ENCODE measurements around the gene ERC2.

Gene ERC2

DNA sequence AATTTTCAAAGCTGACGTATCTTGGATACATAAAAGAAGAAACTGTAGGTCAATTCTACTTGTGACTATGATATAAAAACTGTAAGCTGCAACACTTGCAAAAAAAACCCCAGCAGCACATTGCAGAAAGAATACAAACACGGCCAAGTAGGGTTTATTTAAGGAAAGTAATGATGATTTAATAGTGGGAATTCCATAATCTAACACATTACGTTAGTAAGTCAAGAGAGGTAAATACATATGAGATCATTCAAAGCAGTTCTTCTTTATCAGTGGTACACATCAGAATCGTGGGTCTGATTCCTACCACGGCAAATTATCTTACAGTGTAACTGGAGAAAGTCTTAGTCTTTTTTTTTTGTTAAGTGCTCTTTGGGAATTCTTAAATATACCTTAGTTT is 688.7 kb downstream of the ERC2 start:
- H3K4me3 ChIP-seq (ENCODE audit: low read length), result no peak overlapping the region
- TF ChIP-seq, protein P1, sequence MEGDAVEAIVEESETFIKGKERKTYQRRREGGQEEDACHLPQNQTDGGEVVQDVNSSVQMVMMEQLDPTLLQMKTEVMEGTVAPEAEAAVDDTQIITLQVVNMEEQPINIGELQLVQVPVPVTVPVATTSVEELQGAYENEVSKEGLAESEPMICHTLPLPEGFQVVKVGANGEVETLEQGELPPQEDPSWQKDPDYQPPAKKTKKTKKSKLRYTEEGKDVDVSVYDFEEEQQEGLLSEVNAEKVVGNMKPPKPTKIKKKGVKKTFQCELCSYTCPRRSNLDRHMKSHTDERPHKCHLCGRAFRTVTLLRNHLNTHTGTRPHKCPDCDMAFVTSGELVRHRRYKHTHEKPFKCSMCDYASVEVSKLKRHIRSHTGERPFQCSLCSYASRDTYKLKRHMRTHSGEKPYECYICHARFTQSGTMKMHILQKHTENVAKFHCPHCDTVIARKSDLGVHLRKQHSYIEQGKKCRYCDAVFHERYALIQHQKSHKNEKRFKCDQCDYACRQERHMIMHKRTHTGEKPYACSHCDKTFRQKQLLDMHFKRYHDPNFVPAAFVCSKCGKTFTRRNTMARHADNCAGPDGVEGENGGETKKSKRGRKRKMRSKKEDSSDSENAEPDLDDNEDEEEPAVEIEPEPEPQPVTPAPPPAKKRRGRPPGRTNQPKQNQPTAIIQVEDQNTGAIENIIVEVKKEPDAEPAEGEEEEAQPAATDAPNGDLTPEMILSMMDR (conservative IDR thresholded peaks at IDR 0.05; ENCODE audit: low read length), result no peak
- no peak for DNase-seq (ENCODE audit: low read depth)

DNA sequence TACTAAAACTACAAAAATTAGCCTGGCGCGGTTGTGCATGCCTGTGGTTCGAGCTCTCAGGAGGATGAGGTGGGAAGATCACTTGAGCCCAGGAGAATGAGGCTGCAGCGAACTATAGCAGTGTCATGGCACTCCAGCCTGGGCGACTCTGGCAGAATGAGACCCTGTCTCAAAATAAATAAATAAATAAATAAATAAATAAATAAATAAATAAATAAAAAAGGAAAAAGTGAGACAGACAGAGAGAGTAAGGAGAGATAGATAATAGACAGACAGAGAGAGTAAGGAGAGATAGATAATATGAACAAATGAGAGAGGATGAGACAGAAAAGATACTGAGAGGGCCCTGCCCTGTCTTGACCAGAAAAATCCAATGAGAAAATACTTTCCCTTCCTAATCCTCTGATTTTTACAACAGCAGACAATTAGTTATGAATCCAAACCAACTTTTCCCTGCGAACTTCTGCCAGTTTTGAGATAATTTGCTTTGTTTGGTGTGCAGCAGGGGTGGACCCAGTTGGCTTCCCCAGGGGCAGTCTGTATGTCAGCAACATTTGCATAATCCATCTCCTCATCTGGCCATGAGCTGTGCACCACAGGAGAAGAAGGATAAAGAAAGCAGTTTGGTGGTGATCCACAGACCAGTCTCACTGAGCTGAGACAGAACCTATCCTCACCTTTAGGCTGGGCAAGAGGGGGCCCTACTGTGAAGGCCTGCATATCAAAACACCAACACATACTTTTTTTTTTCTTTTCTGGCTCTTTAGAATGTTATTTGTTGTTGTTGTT is 692.7 kb downstream of the ERC2 start:
- H3K4me3 ChIP-seq (ENCODE audit: low read length), result no peak overlapping the region
- no peak for DNase-seq (ENCODE audit: low read depth)
- TF ChIP-seq, protein P1 (conservative IDR thresholded peaks at IDR 0.05; ENCODE audit: low read length), result no peak

DNA sequence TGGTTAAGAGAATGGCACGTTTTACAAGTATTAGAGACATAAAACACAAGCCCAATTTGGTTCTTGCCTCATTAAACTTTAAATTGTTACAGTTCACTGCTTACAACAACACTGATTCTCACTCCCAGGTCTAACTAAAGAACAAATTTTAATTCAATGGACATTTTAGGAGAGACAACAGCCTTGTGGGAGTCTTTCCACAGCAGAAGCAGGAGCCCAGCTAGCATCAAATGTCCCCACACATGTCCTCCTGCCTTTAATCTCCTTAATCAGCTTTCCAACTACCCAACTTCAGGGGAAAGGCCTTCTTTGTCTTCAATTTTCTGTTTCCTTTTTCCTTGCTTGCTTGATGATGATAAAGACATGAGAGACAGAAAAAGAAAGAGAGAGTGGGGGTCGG is 693.4 kb downstream of the ERC2 start:
- TF ChIP-seq, protein P1 (conservative IDR thresholded peaks at IDR 0.05; ENCODE audit: low read length), result no peak
- no peak for DNase-seq (ENCODE audit: low read depth)
- H3K4me3 ChIP-seq (ENCODE audit: low read length), result no peak overlapping the region

DNA sequence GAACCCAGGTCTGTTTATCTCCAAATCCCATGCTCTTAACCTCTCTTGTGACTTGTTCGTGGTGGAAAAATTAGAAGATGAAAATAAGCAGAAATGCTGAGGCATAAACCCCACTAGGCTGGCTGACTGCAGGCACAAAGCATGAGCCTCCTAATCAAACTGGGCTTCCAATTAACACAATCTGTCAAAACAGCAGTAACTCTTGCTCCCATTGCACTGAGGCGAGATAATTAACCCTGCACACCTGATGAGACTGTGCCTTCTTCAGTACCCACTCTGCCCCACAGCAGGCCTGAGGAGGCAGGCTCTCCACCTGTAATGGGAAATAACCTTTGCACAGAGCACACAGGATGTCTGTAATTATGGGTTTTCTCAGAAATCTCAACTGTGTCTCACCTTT is 696.8 kb downstream of the ERC2 start:
- H3K4me3 ChIP-seq (ENCODE audit: low read length), result no peak overlapping the region
- TF ChIP-seq, protein P1 (conservative IDR thresholded peaks at IDR 0.05; ENCODE audit: low read length), result no peak

DNA sequence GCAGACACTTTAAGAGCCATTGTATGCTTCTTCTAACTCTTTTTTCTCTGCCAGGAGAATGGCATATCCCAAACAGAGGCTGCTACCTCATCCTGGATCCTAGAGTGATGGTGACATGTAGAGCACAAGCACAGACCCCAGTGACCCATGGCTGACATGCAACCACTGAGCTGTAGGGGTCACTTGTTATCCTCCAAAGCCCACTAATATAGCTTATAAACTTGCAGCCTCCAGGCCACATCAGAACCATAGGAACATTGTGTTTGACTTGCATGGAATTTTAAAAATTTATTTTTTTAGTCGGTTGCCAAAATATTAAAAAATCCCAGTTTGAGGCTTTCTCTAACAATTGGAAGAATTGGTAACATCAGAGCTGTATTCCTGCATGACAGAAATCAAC is 698.2 kb downstream of the ERC2 start:
- H3K4me3 ChIP-seq (ENCODE audit: low read length), result no peak overlapping the region
- TF ChIP-seq, protein P1 (conservative IDR thresholded peaks at IDR 0.05; ENCODE audit: low read length), result no peak
- DNase-seq (ENCODE audit: low read depth), result no peak

More for the DNA sequence above, 696.8 kb downstream of the ERC2 start:
- DNase-seq (ENCODE audit: low read depth), result no peak

DNA sequence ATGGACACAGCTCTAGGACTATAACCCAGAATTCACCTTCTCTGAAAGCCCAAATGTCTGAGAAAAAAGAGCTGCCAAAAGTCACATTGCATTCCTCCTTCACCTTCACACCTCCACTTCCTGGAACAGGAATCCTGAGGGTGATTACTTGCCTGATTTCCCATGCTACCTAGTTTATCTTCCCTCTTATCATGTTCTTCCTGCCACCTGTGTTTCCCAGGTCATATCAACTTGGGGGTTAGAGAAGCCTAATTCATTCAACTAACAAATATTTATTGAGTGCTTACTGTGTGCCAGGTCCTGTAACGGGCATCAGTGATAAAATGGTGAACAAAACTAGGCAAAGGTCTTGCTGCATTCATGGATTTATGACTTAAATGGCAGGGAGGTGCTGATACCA is 701.5 kb downstream of the ERC2 start:
- TF ChIP-seq, protein P1 (conservative IDR thresholded peaks at IDR 0.05; ENCODE audit: low read length), result no peak
- H3K4me3 ChIP-seq (ENCODE audit: low read length), result no peak overlapping the region
- no peak for DNase-seq (ENCODE audit: low read depth)
